Measurements from ENCODE around the gene ADAP2. TPM values are rescaled to one million over a fixed set of nuclear protein-coding genes. Genes with fewer than 3 reads are reported as not detected.

The ADAP2 gene
- total RNA-seq, 4 donors from 2014 or later = 1.2 to 4.7 (median 4.3) TPM

DNA sequence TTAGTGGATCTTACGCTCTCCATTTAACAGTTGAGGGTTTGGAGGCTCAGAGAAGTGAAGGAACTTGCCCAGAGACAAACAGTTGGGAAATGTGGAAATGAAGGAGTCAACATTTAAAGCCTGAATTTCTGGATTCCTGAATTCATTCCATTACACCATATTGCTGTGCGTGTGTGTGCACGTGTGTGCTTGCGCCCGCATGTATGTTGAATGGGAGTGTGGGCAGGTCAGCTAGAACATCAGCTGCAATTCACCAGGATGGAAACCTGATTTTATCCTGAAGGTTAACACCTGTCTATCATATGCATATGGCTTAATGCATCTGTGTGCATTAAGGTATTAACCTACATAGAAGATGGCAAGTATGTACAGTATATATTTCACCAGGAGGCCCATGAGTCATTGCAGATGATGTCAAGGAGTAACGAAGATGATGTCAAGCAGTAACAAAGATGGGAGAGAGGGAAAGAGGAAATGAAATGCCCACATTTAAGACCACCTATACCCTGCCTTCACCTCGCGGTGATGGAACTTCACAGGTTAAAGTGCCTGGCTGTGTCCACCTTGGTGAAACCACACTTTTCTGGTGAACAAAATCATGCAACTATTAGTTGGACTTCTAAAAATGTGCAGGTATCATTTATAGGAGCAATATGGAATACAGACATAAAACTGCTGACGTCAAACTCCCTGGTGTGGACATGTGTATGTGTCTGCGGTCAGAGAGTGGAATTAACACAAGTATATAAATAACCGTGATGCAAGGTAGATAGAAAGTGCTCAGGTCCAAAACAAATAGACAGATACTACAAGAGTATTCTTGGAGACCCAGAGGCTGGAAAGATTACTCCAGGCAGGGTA, 832 bp upstream of the ADAP2 start:
- intact Hi-C loops (cut with DNase I; ENCODE audit: low total_unique reads) = no loop called here
- Histone ChIP-seq H3K27me3 (peaks cover 33 to 38% (median 37%) of the 10 kb centered on the region in 3 donors), H3K4me1 (peaks cover 0 to 9% of the 10 kb centered on the region in 2 donors), H3K27ac (peak overlapping the region in 1 of 4 donors; percentile 36), H3K9me3 (no peaks in the 10 kb centered on the region), H3K36me3 (no peaks in the 10 kb centered on the region), H3K4me3 (peak overlapping the region in 2 of 4 donors; percentile 49 to 53)
- TF ChIP-seq, protein P1, sequence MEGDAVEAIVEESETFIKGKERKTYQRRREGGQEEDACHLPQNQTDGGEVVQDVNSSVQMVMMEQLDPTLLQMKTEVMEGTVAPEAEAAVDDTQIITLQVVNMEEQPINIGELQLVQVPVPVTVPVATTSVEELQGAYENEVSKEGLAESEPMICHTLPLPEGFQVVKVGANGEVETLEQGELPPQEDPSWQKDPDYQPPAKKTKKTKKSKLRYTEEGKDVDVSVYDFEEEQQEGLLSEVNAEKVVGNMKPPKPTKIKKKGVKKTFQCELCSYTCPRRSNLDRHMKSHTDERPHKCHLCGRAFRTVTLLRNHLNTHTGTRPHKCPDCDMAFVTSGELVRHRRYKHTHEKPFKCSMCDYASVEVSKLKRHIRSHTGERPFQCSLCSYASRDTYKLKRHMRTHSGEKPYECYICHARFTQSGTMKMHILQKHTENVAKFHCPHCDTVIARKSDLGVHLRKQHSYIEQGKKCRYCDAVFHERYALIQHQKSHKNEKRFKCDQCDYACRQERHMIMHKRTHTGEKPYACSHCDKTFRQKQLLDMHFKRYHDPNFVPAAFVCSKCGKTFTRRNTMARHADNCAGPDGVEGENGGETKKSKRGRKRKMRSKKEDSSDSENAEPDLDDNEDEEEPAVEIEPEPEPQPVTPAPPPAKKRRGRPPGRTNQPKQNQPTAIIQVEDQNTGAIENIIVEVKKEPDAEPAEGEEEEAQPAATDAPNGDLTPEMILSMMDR (IDR thresholded peaks at IDR 0.05 in 4 of 5, conservative IDR thresholded peaks at IDR 0.05 in 1 of 5) = no peak
- no peak for TF ChIP-seq POLR2A (IDR thresholded peaks at IDR 0.05)
- DNase-seq (no peak), ATAC-seq (no peak)
- in situ Hi-C loops (cut with MboI; ENCODE audit: low sequenced_read_pairs in 4 of 4) = loop anchor here in 1 of 4 donors (25.0 kb wide), 1 partner anchor 291 kb away; no protein-coding TSS in a partner anchor

DNA sequence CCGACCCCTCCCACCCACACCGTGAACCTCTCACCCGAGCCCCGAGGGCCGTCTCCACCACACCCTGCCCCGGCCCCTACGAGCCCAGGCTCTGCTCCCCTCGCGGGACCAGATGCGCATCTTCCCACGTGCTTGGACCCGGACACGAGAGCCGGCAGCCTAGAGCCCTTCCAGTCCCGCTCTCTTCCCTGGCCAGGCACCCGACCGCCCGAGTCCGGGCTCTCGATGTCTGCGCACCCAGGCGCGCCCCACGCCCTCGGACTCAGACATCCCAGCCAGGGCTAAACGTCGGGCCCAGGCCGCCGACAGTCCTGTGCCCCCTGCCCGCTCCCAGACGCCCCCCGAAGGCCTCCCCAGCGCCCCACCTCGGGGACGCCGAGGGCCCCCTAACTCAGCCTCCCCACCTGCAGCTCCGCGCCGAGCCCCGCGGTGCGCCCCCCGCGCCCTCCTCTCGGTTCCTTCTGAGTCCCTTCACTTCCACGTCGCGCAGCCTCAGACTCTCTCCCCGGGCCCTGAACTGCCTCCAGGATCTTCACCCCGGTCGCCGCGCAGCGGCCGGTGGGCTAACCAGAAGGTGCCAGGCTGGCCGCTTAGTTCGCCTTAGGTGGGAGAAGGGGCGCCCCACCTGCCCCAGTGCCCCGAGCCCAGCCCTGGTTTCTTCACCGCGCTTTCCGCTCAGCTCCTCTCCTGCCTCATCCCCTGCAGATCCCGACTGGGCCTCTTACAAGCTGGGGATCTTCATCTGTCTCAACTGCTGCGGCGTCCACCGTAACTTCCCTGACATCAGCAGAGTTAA, 688 bp downstream of the ADAP2 start:
- peaks cover 36 to 38% (median 37%) of the 10 kb centered on the region in 3 donors for H3K27me3 ChIP-seq
- no peak for ATAC-seq
- H3K9me3 ChIP-seq = no peaks in the 10 kb centered on the region
- H3K4me3 ChIP-seq = peak overlapping the region; percentile 42 to 53 (median 47)
- peak overlapping the region; percentile 4 to 50 (median 26) for H3K27ac ChIP-seq
- in situ Hi-C loops (cut with MboI; ENCODE audit: low sequenced_read_pairs in 4 of 4) = loop anchor here in 1 of 4 donors (25.0 kb wide), 1 partner anchor 290 kb away; no protein-coding TSS in a partner anchor
- TF ChIP-seq, protein P1 (IDR thresholded peaks at IDR 0.05 in 4 of 5, conservative IDR thresholded peaks at IDR 0.05 in 1 of 5) = no peak
- no peak for TF ChIP-seq POLR2A (IDR thresholded peaks at IDR 0.05)
- no peak for DNase-seq
- peaks cover 0 to 9% of the 10 kb centered on the region in 2 donors for H3K4me1 ChIP-seq
- no peaks in the 10 kb centered on the region for H3K36me3 ChIP-seq
- intact Hi-C loops (cut with DNase I; ENCODE audit: low total_unique reads) = no loop called here

DNA sequence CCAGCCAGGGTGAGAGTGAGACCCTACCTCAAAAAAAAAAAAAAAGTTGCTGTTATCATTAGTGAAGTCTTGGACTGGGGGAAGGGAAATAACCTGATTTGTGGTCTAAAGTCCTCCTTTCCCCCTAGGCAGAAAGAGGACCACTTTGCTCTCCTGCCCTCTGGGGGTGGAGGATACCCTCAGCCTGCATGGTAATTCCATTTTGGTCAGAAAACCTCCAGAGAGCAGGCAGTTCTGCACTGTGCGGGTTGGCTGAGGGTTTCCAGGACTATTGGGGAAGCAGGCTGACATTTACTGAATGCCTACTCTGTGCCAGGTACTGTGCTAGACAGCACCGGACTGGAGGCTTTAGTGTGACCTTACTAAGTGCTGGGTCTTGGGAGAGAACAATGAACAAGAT, 2.6 kb downstream of the ADAP2 start:
- in situ Hi-C loops (cut with MboI; ENCODE audit: low sequenced_read_pairs in 4 of 4) (loop anchor here in 1 of 4 donors (25.0 kb wide), 1 partner anchor 288 kb away; no protein-coding TSS in a partner anchor), intact Hi-C loops (cut with DNase I; ENCODE audit: low total_unique reads) (no loop called here)
- H3K27me3 ChIP-seq = peaks cover 36 to 38% (median 37%) of the 10 kb centered on the region in 3 donors
- no peak overlapping the region for H3K27ac ChIP-seq
- no peak overlapping the region for H3K4me3 ChIP-seq
- H3K4me1 ChIP-seq = peaks cover 0 to 9% of the 10 kb centered on the region in 2 donors
- H3K36me3 ChIP-seq = no peaks in the 10 kb centered on the region
- ATAC-seq (no peak), DNase-seq (no peak)
- H3K9me3 ChIP-seq = no peaks in the 10 kb centered on the region
- no peak for TF ChIP-seq POLR2A (IDR thresholded peaks at IDR 0.05)
- TF ChIP-seq, protein P1 (IDR thresholded peaks at IDR 0.05 in 4 of 5, conservative IDR thresholded peaks at IDR 0.05 in 1 of 5) = no peak

DNA sequence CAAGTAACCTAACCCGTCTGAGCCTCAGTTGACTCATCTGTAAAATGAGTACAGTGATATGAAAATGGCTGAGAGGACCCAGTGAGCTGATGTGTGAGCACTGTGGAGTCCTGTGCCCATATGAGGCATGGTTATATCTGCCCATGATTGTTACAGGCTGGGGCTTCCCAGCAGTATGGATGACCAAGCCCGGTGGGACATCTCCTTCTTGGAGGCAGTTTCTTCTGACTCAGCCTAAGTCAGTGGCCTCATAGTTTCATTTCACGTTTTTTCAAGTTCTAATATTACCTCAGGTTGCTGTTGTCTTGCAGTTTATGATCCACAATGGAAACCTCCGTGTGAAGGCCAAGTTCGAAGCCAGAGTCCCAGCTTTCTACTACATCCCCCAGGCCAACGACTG, 4.8 kb downstream of the ADAP2 start:
- TF ChIP-seq, protein P1 (IDR thresholded peaks at IDR 0.05 in 4 of 5, conservative IDR thresholded peaks at IDR 0.05 in 1 of 5) = no peak
- no peak for TF ChIP-seq POLR2A (IDR thresholded peaks at IDR 0.05)
- Histone ChIP-seq H3K4me3 (no peak overlapping the region), H3K4me1 (peaks cover 0 to 9% of the 10 kb centered on the region in 2 donors), H3K36me3 (no peaks in the 10 kb centered on the region), H3K27me3 (peaks cover 23 to 33% (median 27%) of the 10 kb centered on the region in 3 donors), H3K9me3 (no peaks in the 10 kb centered on the region), H3K27ac (no peak overlapping the region)
- in situ Hi-C loops (cut with MboI; ENCODE audit: low sequenced_read_pairs in 4 of 4) = no loop called here
- no peak for ATAC-seq
- intact Hi-C loops (cut with DNase I; ENCODE audit: low total_unique reads) = no loop called here
- DNase-seq = no peak
